ENCODE results near the gene EPB41L2. TPM values are rescaled to one million over a fixed set of nuclear protein-coding genes. Genes with fewer than 3 reads are reported as not detected.

EPB41L2 gene
- total RNA-seq, 1 donor from 2014 or later: 124 TPM

- Histone ChIP-seq H3K4me1 (no peaks in the 10 kb centered on the region), H3K27me3 (ENCODE audit: low read depth) (no peaks in the 10 kb centered on the region)
These were observed 20.6 kb upstream of the EPB41L2 start for GRCh38 chr6:131083687-131084086.

GRCh38 chr6:131082335-131082734 lies 19.3 kb upstream of the EPB41L2 start:
- intact Hi-C loops (cut with DNase I): no loop called here
- Histone ChIP-seq H3K9me3 (no peaks in the 10 kb centered on the region), H3K36me3 (no peaks in the 10 kb centered on the region), H3K4me3 (no peak overlapping the region), H3K4me1 (no peaks in the 10 kb centered on the region), H3K27me3 (ENCODE audit: low read depth) (no peaks in the 10 kb centered on the region), H3K27ac (no peak overlapping the region)
- no peak for ATAC-seq
- TF ChIP-seq, protein P1, sequence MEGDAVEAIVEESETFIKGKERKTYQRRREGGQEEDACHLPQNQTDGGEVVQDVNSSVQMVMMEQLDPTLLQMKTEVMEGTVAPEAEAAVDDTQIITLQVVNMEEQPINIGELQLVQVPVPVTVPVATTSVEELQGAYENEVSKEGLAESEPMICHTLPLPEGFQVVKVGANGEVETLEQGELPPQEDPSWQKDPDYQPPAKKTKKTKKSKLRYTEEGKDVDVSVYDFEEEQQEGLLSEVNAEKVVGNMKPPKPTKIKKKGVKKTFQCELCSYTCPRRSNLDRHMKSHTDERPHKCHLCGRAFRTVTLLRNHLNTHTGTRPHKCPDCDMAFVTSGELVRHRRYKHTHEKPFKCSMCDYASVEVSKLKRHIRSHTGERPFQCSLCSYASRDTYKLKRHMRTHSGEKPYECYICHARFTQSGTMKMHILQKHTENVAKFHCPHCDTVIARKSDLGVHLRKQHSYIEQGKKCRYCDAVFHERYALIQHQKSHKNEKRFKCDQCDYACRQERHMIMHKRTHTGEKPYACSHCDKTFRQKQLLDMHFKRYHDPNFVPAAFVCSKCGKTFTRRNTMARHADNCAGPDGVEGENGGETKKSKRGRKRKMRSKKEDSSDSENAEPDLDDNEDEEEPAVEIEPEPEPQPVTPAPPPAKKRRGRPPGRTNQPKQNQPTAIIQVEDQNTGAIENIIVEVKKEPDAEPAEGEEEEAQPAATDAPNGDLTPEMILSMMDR (IDR thresholded peaks at IDR 0.05): no peak
- no peak for DNase-seq

More at GRCh38 chr6:131083687-131084086, 20.6 kb upstream of the EPB41L2 start:
- ATAC-seq (no peak), DNase-seq (no peak)
- TF ChIP-seq, protein P1 (IDR thresholded peaks at IDR 0.05): no peak
- Histone ChIP-seq H3K36me3 (no peaks in the 10 kb centered on the region), H3K4me3 (no peak overlapping the region), H3K27ac (no peak overlapping the region), H3K9me3 (no peaks in the 10 kb centered on the region)
- intact Hi-C loops (cut with DNase I): no loop called here

GRCh38 chr6:131080084-131080483 lies 17.0 kb upstream of the EPB41L2 start:
- DNase-seq (no peak), ATAC-seq (no peak)
- TF ChIP-seq, protein P1 (IDR thresholded peaks at IDR 0.05): no peak
- intact Hi-C loops (cut with DNase I): no loop called here
- Histone ChIP-seq H3K36me3 (no peaks in the 10 kb centered on the region), H3K27me3 (ENCODE audit: low read depth) (no peaks in the 10 kb centered on the region), H3K27ac (no peak overlapping the region), H3K4me1 (no peaks in the 10 kb centered on the region), H3K4me3 (no peak overlapping the region), H3K9me3 (no peaks in the 10 kb centered on the region)

GRCh38 chr6:131073577-131073976 lies 10.5 kb upstream of the EPB41L2 start:
- DNase-seq: no peak
- no peaks in the 10 kb centered on the region for H3K4me1 ChIP-seq
- H3K9me3 ChIP-seq: no peaks in the 10 kb centered on the region
- no peaks in the 10 kb centered on the region for H3K27me3 ChIP-seq (ENCODE audit: low read depth)
- no peak overlapping the region for H3K27ac ChIP-seq
- TF ChIP-seq, protein P1 (IDR thresholded peaks at IDR 0.05): no peak
- ATAC-seq: no peak
- H3K4me3 ChIP-seq: no peak overlapping the region
- intact Hi-C loops (cut with DNase I): no loop called here
- H3K36me3 ChIP-seq: no peaks in the 10 kb centered on the region

GRCh38 chr6:131070061-131070460 lies 7.0 kb upstream of the EPB41L2 start:
- intact Hi-C loops (cut with DNase I): no loop called here
- no peak for DNase-seq
- Histone ChIP-seq H3K27ac (no peak overlapping the region), H3K36me3 (no peaks in the 10 kb centered on the region), H3K27me3 (ENCODE audit: low read depth) (no peaks in the 10 kb centered on the region), H3K9me3 (no peaks in the 10 kb centered on the region), H3K4me3 (no peak overlapping the region), H3K4me1 (no peaks in the 10 kb centered on the region)
- no peak for ATAC-seq
- TF ChIP-seq, protein P1 (IDR thresholded peaks at IDR 0.05): no peak

DNA sequence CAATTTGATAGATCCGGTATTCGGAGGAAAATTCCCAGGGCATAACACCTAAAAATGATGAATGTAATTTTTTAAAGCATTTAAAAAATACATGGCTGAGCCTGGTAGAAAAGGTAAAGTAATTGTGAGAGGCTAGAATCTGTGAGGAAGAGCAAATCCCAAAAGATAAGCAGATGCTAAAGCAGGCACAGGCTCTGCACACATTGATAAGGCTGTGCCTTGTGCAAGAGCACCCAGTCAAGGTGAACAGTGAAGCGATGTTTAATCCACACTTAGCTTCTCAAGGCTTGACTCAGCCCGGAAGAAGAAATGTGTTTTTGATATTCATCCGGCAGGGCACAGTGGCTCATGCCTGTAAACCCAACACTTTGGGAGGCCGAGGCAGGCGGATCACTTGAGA lies 5.1 kb upstream of the EPB41L2 start:
- ATAC-seq: no peak
- intact Hi-C loops (cut with DNase I): no loop called here
- no peaks in the 10 kb centered on the region for H3K9me3 ChIP-seq

More for the DNA sequence above, 5.1 kb upstream of the EPB41L2 start:
- Histone ChIP-seq H3K4me3 (no peak overlapping the region), H3K27me3 (ENCODE audit: low read depth) (no peaks in the 10 kb centered on the region), H3K27ac (no peak overlapping the region), H3K36me3 (no peaks in the 10 kb centered on the region), H3K4me1 (peaks cover 5% of the 10 kb centered on the region)
- TF ChIP-seq, protein P1 (IDR thresholded peaks at IDR 0.05): no peak
- DNase-seq: no peak
